ENCODE results near the gene PAFAH1B1.

GRCh38 chr17:2613089-2613808, 19.8 kb downstream of the PAFAH1B1 start:
- TF ChIP-seq CTCF (IDR thresholded peaks at IDR 0.05), result no peak
- TF ChIP-seq POLR2AphosphoS5 (IDR thresholded peaks at IDR 0.05), result no peak

Data from esophagus muscularis mucosa (tissue), 3 donors.